Activated T-cell treated with anti-CD3 and anti-CD28 coated beads, Interleukin-2, amount 50 U/mL, for 72 hours (primary cell): Measurements from ENCODE around the gene TUT7. TPM values are rescaled to one million over a fixed set of nuclear protein-coding genes. Genes with fewer than 3 reads are reported as not detected.

Experiments
- ATAC-seq, 2 donors: fragments of 150-1000 bp; cut with Tn5 transposase; replicated peaks in 1 of 2; 2 replicates each; pipeline ENCODE4 v1.10.0; 2021; ENCODE audit warnings: moderate library complexity in 2 of 2, mild to moderate bottlenecking in 1 of 2
- DNase-seq, 2 donors: peaks; one replicate each; pipeline ENCODE4 v3.0.0; 2021 to 2022; ENCODE audit warnings: mixed read lengths in 1 of 2
- H3K27ac Mint-ChIP-seq: one replicate; pipeline ENCODE4 v1.8.0; 2022; ENCODE audit warnings: mild to moderate bottlenecking, moderate library complexity, mixed read lengths
- H3K27me3 Mint-ChIP-seq: one replicate; pipeline ENCODE4 v1.8.0; 2022; ENCODE audit warnings: low read depth, mixed read lengths
- H3K36me3 Mint-ChIP-seq, 2 donors: one replicate each; pipeline ENCODE4 v1.8.0; 2022; ENCODE audit warnings: mixed read lengths in 2 of 2, mild to moderate bottlenecking in 1 of 2; ENCODE audit not compliant: insufficient read depth in 2 of 2
- H3K4me1 Mint-ChIP-seq: one replicate; pipeline ENCODE4 v1.8.0; 2022; ENCODE audit warnings: low read depth, mixed read lengths
- H3K4me3 Mint-ChIP-seq, 2 donors: one replicate each; pipeline ENCODE4 v1.8.0; 2022; ENCODE audit warnings: mild to moderate bottlenecking in 2 of 2, mixed read lengths in 2 of 2, moderate library complexity in 2 of 2
- H3K9me3 Mint-ChIP-seq, 2 donors: one replicate each; pipeline ENCODE4 v1.8.0; 2022; ENCODE audit warnings: mixed read lengths in 2 of 2
- total RNA-seq, 2 donors: library from RNA; stranded (reverse); gene quantifications; one replicate each; pipeline ENCODE4 v1.2.3, GENCODE V29; 2022

The TUT7 gene
- total RNA-seq, 2 donors from 2014 or later, result 39.6 to 49.9 TPM

DNA sequence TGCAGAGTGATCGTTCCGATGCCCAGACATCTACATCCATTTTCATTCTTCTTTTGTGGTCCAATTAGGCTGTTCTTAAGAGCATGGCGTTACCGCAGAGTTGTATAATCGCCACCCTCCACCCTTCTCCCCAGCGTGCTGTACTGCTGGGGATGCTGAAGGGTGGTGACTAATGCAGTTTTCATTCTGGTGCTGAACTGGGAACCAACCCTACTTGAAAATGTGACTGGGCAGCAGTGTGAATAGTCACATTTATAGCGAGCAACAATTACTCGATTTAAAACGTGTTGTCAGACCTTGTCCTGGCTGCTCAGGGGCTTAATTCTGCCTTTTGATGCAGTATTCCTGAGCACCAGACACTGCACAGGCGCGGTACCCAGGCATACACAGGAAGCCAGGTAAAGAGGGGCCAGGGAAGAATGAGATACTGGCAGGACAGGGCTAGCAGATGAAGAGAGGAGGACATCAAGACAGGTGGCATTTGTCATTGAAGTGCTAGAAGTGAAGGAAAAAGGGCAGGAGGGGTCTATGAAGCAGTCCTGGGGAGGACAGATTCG lies 71.2 kb downstream of the TUT7 start:
- H3K9me3 Mint-ChIP-seq, result no peaks in the 10 kb centered on the region
- DNase-seq, result no peak
- H3K27me3 Mint-ChIP-seq, result no peaks in the 10 kb centered on the region
- H3K4me1 Mint-ChIP-seq, result peaks cover 41% of the 10 kb centered on the region
- H3K36me3 Mint-ChIP-seq, result peaks cover 0 to 5% of the 10 kb centered on the region in 2 donors
- H3K27ac Mint-ChIP-seq, result peak overlapping the region; percentile 95
- H3K4me3 Mint-ChIP-seq, result peak overlapping the region; percentile 93 to 95
- peak; percentile 57 to 65 for ATAC-seq

DNA sequence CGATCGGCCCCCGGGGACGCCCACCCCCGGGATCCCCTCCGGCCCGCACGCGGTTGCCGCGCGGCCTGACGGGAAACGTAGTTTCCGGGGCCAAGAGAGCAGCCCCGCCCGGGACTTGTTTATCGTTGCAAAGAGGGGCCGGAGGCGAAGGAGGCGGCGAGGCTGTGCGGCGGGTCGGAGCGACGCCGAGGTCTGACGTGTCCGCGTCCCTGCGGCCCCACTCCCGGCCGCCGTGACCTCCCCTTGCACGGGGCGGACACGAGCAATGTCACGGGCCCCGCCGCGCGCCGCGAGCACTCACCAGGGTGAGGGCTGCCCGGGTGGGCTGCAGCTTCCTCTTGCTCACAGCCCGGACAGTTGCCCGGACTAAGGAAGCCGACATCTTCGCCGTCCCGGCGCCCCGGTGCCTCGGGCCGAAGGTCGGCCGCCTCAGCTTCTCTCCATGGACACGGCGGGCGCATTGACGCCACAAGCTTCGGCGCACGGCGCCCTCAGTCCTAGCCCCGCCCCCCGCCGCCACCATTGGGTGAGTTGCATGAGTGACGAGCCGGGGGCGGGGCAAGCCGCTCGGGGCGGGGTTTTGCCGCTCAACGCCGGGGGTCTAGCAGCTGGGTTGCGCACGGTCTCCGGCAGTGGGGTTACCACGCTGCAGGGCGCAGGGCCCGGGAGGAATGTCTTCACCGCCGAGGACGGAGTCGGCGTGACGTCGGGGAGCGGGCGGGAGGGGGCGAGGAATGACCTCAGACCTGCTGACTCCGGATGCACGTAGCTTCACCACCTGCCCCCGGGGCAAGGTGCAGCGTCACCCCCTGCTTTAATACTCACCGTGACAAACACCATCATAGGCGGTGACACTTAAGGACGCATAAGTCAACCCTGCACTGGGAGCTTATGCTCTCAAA lies 71.9 kb downstream of the TUT7 start, which contains the start of gene ISCA1:
Gene ISCA1 (minus strand): TSS at position 462 of the 902 bp plus-strand sequence. CDS start 80 bp downstream, at position 382.
- Mint-ChIP-seq H3K4me1 (peaks cover 41% of the 10 kb centered on the region), H3K36me3 (peaks cover 0 to 6% of the 10 kb centered on the region in 2 donors), H3K4me3 (peak within 1 kb of the TSS; percentile 93 to 95), H3K27ac (peak within 1 kb of the TSS; percentile 95), H3K27me3 (no peaks in the 10 kb centered on the region), H3K9me3 (no peaks in the 10 kb centered on the region)
- DNase-seq, result peak; percentile 96 to 99
- ATAC-seq, result peak; percentile 83 to 85

DNA sequence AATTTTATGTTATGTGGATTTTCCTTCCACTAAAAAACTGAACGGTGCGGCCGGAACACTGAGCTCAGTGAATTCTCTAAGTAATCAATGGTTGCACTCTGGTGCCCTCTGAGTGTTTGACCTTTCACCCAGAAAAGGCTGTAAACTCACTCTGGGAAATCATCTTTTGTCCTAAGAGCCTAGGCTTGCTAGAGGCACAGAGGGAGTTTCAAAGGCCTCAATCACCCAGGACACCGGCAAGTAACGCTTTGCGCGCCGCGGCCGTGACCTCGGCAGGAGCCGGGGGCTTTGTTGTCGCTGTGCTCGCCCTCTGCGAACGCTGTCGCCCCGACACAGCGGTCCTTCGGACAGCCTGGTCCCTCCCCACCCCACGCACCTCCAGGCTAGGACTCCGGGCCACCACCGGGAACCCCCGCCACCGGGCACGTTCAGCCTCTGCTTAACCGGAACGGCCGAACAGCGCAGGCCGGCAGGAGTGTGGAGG lies 72.6 kb downstream of the TUT7 start:
- Mint-ChIP-seq H3K4me3 (peak overlapping the region; percentile 93 to 95), H3K36me3 (peaks cover 0 to 6% of the 10 kb centered on the region in 2 donors), H3K4me1 (peaks cover 45% of the 10 kb centered on the region), H3K27me3 (no peaks in the 10 kb centered on the region), H3K9me3 (no peaks in the 10 kb centered on the region), H3K27ac (peak overlapping the region; percentile 46)
- ATAC-seq, result no peak
- DNase-seq, result no peak

DNA sequence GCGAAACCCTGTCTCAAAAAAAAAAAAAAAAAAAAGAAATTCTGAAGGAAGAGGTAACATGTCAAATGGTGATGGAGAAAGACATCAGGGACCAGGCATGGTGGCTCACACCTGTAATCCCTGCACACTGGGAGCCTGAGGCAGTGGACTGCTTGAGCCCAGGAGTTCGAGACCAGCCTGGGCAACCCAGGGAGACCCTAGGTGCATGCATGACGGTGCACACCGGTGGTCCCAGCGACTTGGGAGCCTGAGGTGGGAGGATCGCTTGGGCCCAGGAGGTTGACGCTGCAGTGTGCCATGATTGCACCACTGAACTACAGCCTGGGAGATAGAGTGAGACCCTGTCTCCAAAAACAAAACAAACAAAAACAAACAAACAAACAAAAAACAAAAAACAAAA lies 73.6 kb downstream of the TUT7 start:
- peak overlapping the region; percentile 46 for H3K27ac Mint-ChIP-seq
- no peaks in the 10 kb centered on the region for H3K9me3 Mint-ChIP-seq
- H3K27me3 Mint-ChIP-seq, result no peaks in the 10 kb centered on the region
- peaks cover 45% of the 10 kb centered on the region for H3K4me1 Mint-ChIP-seq
- peaks cover 0 to 6% of the 10 kb centered on the region in 2 donors for H3K36me3 Mint-ChIP-seq
- peak overlapping the region; percentile 93 to 95 for H3K4me3 Mint-ChIP-seq
- ATAC-seq (no peak), DNase-seq (no peak)

DNA sequence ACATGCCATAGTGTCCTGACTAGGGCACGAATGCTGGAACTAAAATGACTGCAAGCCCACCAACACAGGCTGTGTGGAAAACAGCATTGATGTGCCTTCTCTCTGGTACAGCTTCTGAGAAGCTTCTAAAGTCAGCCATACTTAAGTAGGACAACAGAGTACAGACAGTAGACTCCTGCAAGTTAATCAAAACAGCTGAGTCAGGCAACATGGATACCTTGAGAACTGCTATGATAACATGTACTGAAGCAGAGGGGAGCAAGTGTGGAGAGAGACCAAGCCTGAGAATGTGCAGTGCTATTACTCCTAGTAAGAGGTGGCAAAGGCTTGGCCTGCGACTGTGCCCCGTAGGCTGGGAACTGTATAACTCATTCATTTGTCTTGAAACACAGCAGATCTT lies 74.4 kb downstream of the TUT7 start:
- no peaks in the 10 kb centered on the region for H3K27me3 Mint-ChIP-seq
- DNase-seq (no peak), ATAC-seq (no peak)
- H3K36me3 Mint-ChIP-seq, result peaks cover 0 to 6% of the 10 kb centered on the region in 2 donors
- H3K4me3 Mint-ChIP-seq, result peak overlapping the region; percentile 64 to 93
- H3K9me3 Mint-ChIP-seq, result no peaks in the 10 kb centered on the region
- H3K27ac Mint-ChIP-seq, result peak overlapping the region; percentile 22
- H3K4me1 Mint-ChIP-seq, result peaks cover 45% of the 10 kb centered on the region

DNA sequence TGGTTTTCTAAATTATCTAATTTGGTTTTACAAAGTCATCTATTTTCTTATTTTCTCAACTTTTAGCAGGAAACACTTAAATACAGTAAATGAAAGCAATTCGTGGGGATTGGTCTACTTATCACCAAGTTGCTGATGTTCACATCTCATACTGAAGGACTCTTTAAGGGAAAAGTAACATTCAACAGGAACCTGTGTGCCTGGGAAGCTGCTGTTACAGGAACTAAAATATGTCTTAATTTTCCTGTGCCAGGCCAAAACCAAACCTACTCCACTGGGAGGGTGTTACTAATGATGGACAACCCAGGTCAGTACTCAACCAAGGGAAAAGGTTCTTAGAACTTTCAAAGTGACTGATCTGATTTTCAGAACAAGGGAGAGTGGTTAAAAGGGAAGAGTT lies 77.1 kb downstream of the TUT7 start:
- Mint-ChIP-seq H3K27ac (no peak overlapping the region), H3K9me3 (peaks cover 0 to 2% of the 10 kb centered on the region in 2 donors), H3K27me3 (no peaks in the 10 kb centered on the region), H3K4me3 (no peak overlapping the region), H3K4me1 (peaks cover 32% of the 10 kb centered on the region), H3K36me3 (peaks cover 2 to 14% of the 10 kb centered on the region in 2 donors)
- DNase-seq (no peak), ATAC-seq (no peak)

DNA sequence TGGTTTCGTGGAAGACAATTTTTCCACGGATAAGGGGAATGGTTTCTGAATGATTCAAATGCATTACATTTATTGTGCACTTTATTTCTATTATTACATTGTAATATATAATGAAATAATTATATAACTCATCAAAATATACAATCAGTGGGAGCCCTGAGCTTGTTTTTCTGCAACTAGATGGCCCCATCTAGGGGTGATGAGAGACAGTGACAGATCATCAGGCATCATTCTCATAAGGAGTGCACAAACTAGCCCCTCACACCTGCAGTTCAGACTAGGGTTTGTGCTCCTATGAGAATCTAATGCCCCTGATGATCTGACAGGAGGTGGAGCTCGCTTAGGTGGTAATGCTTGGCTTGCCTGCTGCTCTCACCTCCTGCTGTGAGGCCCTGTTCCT lies 78.2 kb downstream of the TUT7 start:
- ATAC-seq, result no peak
- Mint-ChIP-seq H3K4me3 (no peak overlapping the region), H3K36me3 (peaks cover 4 to 19% of the 10 kb centered on the region in 2 donors), H3K27ac (no peak overlapping the region), H3K9me3 (peaks cover 0 to 2% of the 10 kb centered on the region in 2 donors), H3K4me1 (peaks cover 26% of the 10 kb centered on the region), H3K27me3 (no peaks in the 10 kb centered on the region)
- no peak for DNase-seq

DNA sequence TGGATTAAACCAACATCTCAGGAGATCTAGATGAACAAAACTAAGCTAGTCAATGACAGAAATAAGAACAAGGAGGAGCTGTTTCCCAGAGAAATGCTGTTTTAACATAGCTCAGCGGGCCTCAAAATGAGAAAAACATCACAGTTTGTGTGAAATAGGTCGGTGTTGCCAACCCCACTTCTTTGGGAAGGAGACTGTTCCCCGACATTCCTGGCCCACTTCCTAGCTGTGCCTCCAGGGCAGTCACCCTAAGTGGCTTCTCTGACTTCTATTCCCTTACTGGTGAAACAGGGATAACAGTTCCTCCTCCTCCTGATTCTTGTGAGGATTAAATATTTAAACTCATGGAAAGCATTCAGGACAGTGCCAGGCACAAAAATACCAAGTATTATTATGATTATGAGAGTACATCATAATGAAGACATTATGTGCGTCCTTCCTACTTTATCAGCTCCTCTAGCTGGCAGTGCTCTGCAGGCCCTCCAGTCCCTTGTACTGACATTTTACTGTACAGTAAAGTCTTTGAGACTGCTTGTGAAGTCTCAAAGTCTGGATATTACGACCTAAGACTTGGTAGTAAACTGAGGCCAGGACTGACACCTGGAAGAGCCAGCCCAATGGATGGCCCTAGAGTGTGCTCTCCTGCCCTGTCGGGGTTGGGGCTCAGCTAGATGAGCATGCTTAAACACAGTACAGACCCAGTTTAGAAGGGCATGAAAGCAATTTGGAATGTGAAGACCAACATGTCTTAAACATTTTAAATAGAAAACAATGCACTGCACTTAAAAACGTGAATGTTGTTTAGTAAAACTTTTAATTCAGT lies 79.2 kb downstream of the TUT7 start:
- H3K27me3 Mint-ChIP-seq, result no peaks in the 10 kb centered on the region
- DNase-seq (no peak), ATAC-seq (no peak)
- H3K9me3 Mint-ChIP-seq, result peaks cover 0 to 2% of the 10 kb centered on the region in 2 donors
- no peak overlapping the region for H3K27ac Mint-ChIP-seq
- peaks cover 17% of the 10 kb centered on the region for H3K4me1 Mint-ChIP-seq
- H3K4me3 Mint-ChIP-seq, result no peak overlapping the region
- H3K36me3 Mint-ChIP-seq, result peaks cover 4 to 19% of the 10 kb centered on the region in 2 donors

DNA sequence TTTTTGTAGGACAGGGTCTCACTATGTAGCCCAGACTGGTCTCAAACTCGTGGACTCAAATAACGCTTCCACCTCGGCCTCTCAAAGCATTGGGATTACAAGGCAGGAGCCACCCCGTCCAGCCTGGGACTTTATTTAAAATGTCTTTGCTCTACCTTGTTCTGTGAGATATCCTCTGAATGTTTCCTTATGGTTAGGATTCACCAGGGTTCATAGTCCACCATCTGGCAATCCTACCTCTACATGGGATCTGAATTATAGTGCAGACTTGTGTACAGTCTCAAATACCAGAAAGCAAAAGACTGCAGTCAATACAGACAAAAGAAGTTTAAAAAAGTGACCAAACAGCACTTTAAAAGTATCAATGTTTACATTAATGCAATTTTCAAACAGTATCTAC lies 82.0 kb downstream of the TUT7 start:
- Mint-ChIP-seq H3K9me3 (peaks cover 0 to 2% of the 10 kb centered on the region in 2 donors), H3K27me3 (no peaks in the 10 kb centered on the region), H3K36me3 (peaks cover 4 to 16% of the 10 kb centered on the region in 2 donors), H3K4me3 (no peak overlapping the region), H3K27ac (no peak overlapping the region), H3K4me1 (peaks cover 3% of the 10 kb centered on the region)
- no peak for DNase-seq
- no peak for ATAC-seq

DNA sequence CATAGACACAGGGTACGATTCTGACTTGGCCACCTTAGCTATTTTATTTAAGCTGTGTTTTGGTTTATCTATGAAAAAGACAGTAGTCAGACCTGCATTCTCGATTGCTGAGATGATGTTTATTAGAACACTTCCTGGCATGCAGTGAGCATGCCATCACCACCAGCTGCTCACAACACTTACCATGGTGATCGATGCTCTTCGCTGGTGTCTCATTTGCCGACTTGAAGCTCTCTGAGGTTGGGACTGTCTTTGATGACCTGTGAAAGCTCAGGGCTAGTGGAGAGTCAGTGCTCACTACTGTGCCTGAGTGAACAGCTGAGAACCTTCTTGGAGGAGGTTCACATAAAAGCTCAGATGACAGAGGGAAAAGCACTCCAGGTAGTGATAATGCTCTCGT lies 90.3 kb downstream of the TUT7 start:
- H3K9me3 Mint-ChIP-seq, result no peaks in the 10 kb centered on the region
- H3K27me3 Mint-ChIP-seq, result no peaks in the 10 kb centered on the region
- H3K4me1 Mint-ChIP-seq, result no peaks in the 10 kb centered on the region
- peaks cover 0 to 10% of the 10 kb centered on the region in 2 donors for H3K36me3 Mint-ChIP-seq
- H3K4me3 Mint-ChIP-seq, result no peak overlapping the region
- H3K27ac Mint-ChIP-seq, result no peak overlapping the region
- no peak for ATAC-seq
- DNase-seq, result no peak

DNA sequence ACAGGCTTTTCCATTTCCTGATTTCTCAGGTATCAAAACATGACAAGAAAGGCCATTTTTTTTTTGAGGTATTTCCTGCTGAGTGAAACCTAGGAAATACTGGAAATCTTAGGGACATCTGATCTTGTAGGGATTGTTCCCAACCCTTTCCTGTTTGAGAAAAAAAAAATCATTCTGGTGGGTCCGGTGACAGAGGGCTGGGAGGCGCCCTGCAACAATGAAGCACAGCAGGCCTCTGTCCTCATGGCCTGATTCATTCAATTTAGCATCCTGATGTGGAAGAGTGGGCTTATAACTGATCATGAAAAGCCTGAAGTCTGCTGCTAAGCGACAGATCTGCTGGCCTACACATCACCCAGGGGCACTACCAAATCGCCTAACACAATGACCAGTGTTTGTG lies 91.7 kb downstream of the TUT7 start:
- H3K4me3 Mint-ChIP-seq, result no peak overlapping the region

DNA sequence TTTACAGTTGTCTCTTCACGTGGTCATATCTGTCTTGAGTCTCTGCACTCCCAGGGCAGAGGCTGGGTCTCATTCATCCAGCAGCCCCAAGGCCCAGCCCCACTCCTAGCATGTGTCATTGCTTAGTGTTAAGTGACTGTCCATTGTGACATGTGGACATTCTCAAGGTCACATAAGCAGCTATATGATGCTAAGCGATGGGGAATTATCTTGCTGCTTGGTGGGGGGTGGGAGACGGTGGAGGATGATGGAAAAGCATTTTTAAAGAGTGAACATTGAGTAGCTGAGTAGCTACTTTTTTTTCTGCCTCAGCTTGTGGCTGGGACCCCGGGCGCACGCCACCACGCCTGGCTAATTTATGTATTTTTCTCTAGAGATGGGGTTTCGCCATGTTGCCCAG lies 94.7 kb downstream of the TUT7 start, which contains the start of gene C9orf153:
Gene C9orf153 (minus strand): TSS at position 101 of the 400 bp plus-strand sequence. CDS start 30,054 bp downstream, outside the sequence.
- Mint-ChIP-seq H3K36me3 (peaks cover 0 to 10% of the 10 kb centered on the region in 2 donors), H3K27ac (no peak within 1 kb of the TSS), H3K9me3 (peaks cover 0 to 2% of the 10 kb centered on the region in 2 donors), H3K4me1 (no peaks in the 10 kb centered on the region), H3K27me3 (no peaks in the 10 kb centered on the region), H3K4me3 (no peak within 1 kb of the TSS)
- no peak for ATAC-seq
- DNase-seq, result no peak

More for the DNA sequence above, 91.7 kb downstream of the TUT7 start:
- no peaks in the 10 kb centered on the region for H3K4me1 Mint-ChIP-seq
- ATAC-seq (no peak), DNase-seq (no peak)
- H3K27me3 Mint-ChIP-seq, result no peaks in the 10 kb centered on the region
- no peak overlapping the region for H3K27ac Mint-ChIP-seq
- peaks cover 0 to 10% of the 10 kb centered on the region in 2 donors for H3K36me3 Mint-ChIP-seq
- H3K9me3 Mint-ChIP-seq, result peaks cover 0 to 1% of the 10 kb centered on the region in 2 donors
